ENCODE data around the gene SCAMP2. TPM values are rescaled to one million over a fixed set of nuclear protein-coding genes. Genes with fewer than 3 reads are reported as not detected.
"Not testable (repeated sequence)": the region's sequence is repeated elsewhere in the genome, so short reads cannot be mapped to it uniquely, and the experiment has no call there.

SCAMP2 gene
- polyA plus RNA-seq, 1 donor, result 104 TPM

GRCh38 chr15:74906067-74906449 lies 32.9 kb upstream of the SCAMP2 start:
- WGBS (ENCODE audit: insufficient coverage, low lambda C conversion rate), result no CpG with 5 or more reads among the region's 20 CpGs
- DNase-seq, result no peak
- H3K4me1 ChIP-seq (ENCODE audit: control insufficient read depth, insufficient read depth, low read length), result peaks cover 14% of the 10 kb centered on the region

GRCh38 chr15:74904190-74904805 lies 31.1 kb upstream of the SCAMP2 start:
- no peaks in the 10 kb centered on the region for H3K27me3 ChIP-seq (ENCODE audit: control insufficient read depth, insufficient read depth, low read length)
- no peak overlapping the region for H3K4me3 ChIP-seq (ENCODE audit: low read length)
- no peaks in the 10 kb centered on the region for H3K9me3 ChIP-seq (ENCODE audit: control insufficient read depth, low read depth, low read length)
- no CpG with 5 or more reads among the region's 7 CpGs for WGBS (ENCODE audit: insufficient coverage, low lambda C conversion rate)
- DNase-seq, result no peak
- H3K36me3 ChIP-seq (ENCODE audit: control insufficient read depth, insufficient read depth, low read length), result peaks cover 48% of the 10 kb centered on the region
- H3K4me1 ChIP-seq (ENCODE audit: control insufficient read depth, insufficient read depth, low read length), result peaks cover 11% of the 10 kb centered on the region
- no peak overlapping the region for H3K27ac ChIP-seq (ENCODE audit: low read length)

More at GRCh38 chr15:74906067-74906449, 32.9 kb upstream of the SCAMP2 start:
- Histone ChIP-seq H3K27me3 (ENCODE audit: control insufficient read depth, insufficient read depth, low read length) (no peaks in the 10 kb centered on the region), H3K27ac (ENCODE audit: low read length) (peak overlapping the region; percentile 87), H3K36me3 (ENCODE audit: control insufficient read depth, insufficient read depth, low read length) (peaks cover 32% of the 10 kb centered on the region), H3K9me3 (ENCODE audit: control insufficient read depth, low read depth, low read length) (no peaks in the 10 kb centered on the region), H3K4me3 (ENCODE audit: low read length) (peak overlapping the region; percentile 89)

- Histone ChIP-seq H3K36me3 (ENCODE audit: control insufficient read depth, insufficient read depth, low read length) (peaks cover 52% of the 10 kb centered on the region), H3K9me3 (ENCODE audit: control insufficient read depth, low read depth, low read length) (no peaks in the 10 kb centered on the region), H3K4me3 (ENCODE audit: low read length) (no peak overlapping the region), H3K27me3 (ENCODE audit: control insufficient read depth, insufficient read depth, low read length) (no peaks in the 10 kb centered on the region), H3K4me1 (ENCODE audit: control insufficient read depth, insufficient read depth, low read length) (peaks cover 11% of the 10 kb centered on the region), H3K27ac (ENCODE audit: low read length) (no peak overlapping the region)
- DNase-seq, result no peak
- whole genome bisulfite sequencing (ENCODE audit: insufficient coverage, low lambda C conversion rate), result 86% methylated on average over 1 of the region's 1 CpG
Observed at GRCh38 chr15:74903676-74904075, 30.5 kb upstream of the SCAMP2 start.

GRCh38 chr15:74902295-74903075 lies 29.3 kb upstream of the SCAMP2 start:
- Histone ChIP-seq H3K27ac (ENCODE audit: low read length) (no peak overlapping the region), H3K4me1 (ENCODE audit: control insufficient read depth, insufficient read depth, low read length) (peaks cover 9% of the 10 kb centered on the region)
- no CpG with 5 or more reads among the region's 4 CpGs for WGBS (ENCODE audit: insufficient coverage, low lambda C conversion rate)

GRCh38 chr15:74901612-74902063 lies 28.5 kb upstream of the SCAMP2 start:
- Histone ChIP-seq H3K27me3 (ENCODE audit: control insufficient read depth, insufficient read depth, low read length) (no peaks in the 10 kb centered on the region), H3K4me1 (ENCODE audit: control insufficient read depth, insufficient read depth, low read length) (peaks cover 7% of the 10 kb centered on the region), H3K4me3 (ENCODE audit: low read length) (no peak overlapping the region), H3K27ac (ENCODE audit: low read length) (no peak overlapping the region), H3K9me3 (ENCODE audit: control insufficient read depth, low read depth, low read length) (no peaks in the 10 kb centered on the region), H3K36me3 (ENCODE audit: control insufficient read depth, insufficient read depth, low read length) (peaks cover 68% of the 10 kb centered on the region)
- no CpG with 5 or more reads among the region's 5 CpGs for WGBS (ENCODE audit: insufficient coverage, low lambda C conversion rate)
- DNase-seq, result peak; percentile 43 to 69

More at GRCh38 chr15:74902295-74903075, 29.3 kb upstream of the SCAMP2 start:
- DNase-seq, result no peak
- no peaks in the 10 kb centered on the region for H3K9me3 ChIP-seq (ENCODE audit: control insufficient read depth, low read depth, low read length)
- no peak overlapping the region for H3K4me3 ChIP-seq (ENCODE audit: low read length)
- no peaks in the 10 kb centered on the region for H3K27me3 ChIP-seq (ENCODE audit: control insufficient read depth, insufficient read depth, low read length)
- H3K36me3 ChIP-seq (ENCODE audit: control insufficient read depth, insufficient read depth, low read length), result peaks cover 59% of the 10 kb centered on the region

GRCh38 chr15:74897300-74897701 lies 24.1 kb upstream of the SCAMP2 start:
- no peak for DNase-seq
- Histone ChIP-seq H3K4me1 (ENCODE audit: control insufficient read depth, insufficient read depth, low read length) (peaks cover 7% of the 10 kb centered on the region), H3K4me3 (ENCODE audit: low read length) (no peak overlapping the region), H3K36me3 (ENCODE audit: control insufficient read depth, insufficient read depth, low read length) (peaks cover 76% of the 10 kb centered on the region), H3K9me3 (ENCODE audit: control insufficient read depth, low read depth, low read length) (no peaks in the 10 kb centered on the region), H3K27me3 (ENCODE audit: control insufficient read depth, insufficient read depth, low read length) (no peaks in the 10 kb centered on the region), H3K27ac (ENCODE audit: low read length) (no peak overlapping the region)
- WGBS (ENCODE audit: insufficient coverage, low lambda C conversion rate), result no CpG with 5 or more reads among the region's 6 CpGs

- Histone ChIP-seq H3K27me3 (ENCODE audit: control insufficient read depth, insufficient read depth, low read length) (no peaks in the 10 kb centered on the region), H3K4me3 (ENCODE audit: low read length) (no peak overlapping the region), H3K27ac (ENCODE audit: low read length) (no peak overlapping the region), H3K36me3 (ENCODE audit: control insufficient read depth, insufficient read depth, low read length) (peaks cover 69% of the 10 kb centered on the region), H3K9me3 (ENCODE audit: control insufficient read depth, low read depth, low read length) (no peaks in the 10 kb centered on the region), H3K4me1 (ENCODE audit: control insufficient read depth, insufficient read depth, low read length) (peaks cover 15% of the 10 kb centered on the region)
- no peak for DNase-seq
- WGBS (ENCODE audit: insufficient coverage, low lambda C conversion rate), result no CpG with 5 or more reads among the region's 3 CpGs
Observed at GRCh38 chr15:74896316-74896715, 23.2 kb upstream of the SCAMP2 start.

GRCh38 chr15:74895830-74896229 lies 22.7 kb upstream of the SCAMP2 start:
- H3K4me3 ChIP-seq (ENCODE audit: low read length), result no peak overlapping the region
- peaks cover 19% of the 10 kb centered on the region for H3K4me1 ChIP-seq (ENCODE audit: control insufficient read depth, insufficient read depth, low read length)
- H3K9me3 ChIP-seq (ENCODE audit: control insufficient read depth, low read depth, low read length), result no peaks in the 10 kb centered on the region
- no CpG with 5 or more reads among the region's 6 CpGs for WGBS (ENCODE audit: insufficient coverage, low lambda C conversion rate)
- no peaks in the 10 kb centered on the region for H3K27me3 ChIP-seq (ENCODE audit: control insufficient read depth, insufficient read depth, low read length)
- H3K36me3 ChIP-seq (ENCODE audit: control insufficient read depth, insufficient read depth, low read length), result peaks cover 64% of the 10 kb centered on the region
- DNase-seq, result no peak
- H3K27ac ChIP-seq (ENCODE audit: low read length), result no peak overlapping the region

GRCh38 chr15:74894383-74894782 lies 21.2 kb upstream of the SCAMP2 start:
- H3K9me3 ChIP-seq (ENCODE audit: control insufficient read depth, low read depth, low read length); H3K27ac ChIP-seq (ENCODE audit: low read length); DNase-seq; H3K4me3 ChIP-seq (ENCODE audit: low read length); H3K27me3 ChIP-seq (ENCODE audit: control insufficient read depth, insufficient read depth, low read length): not testable (repeated sequence)
- Histone ChIP-seq H3K36me3 (ENCODE audit: control insufficient read depth, insufficient read depth, low read length) (peaks cover 50% of the 10 kb centered on the region), H3K4me1 (ENCODE audit: control insufficient read depth, insufficient read depth, low read length) (peaks cover 23% of the 10 kb centered on the region)
- WGBS (ENCODE audit: insufficient coverage, low lambda C conversion rate), result no CpG with 5 or more reads among the region's 7 CpGs

GRCh38 chr15:74893627-74894026 lies 20.5 kb upstream of the SCAMP2 start:
- no CpG with 5 or more reads among the region's 3 CpGs for WGBS (ENCODE audit: insufficient coverage, low lambda C conversion rate)
- Histone ChIP-seq H3K4me1 (ENCODE audit: control insufficient read depth, insufficient read depth, low read length) (peaks cover 28% of the 10 kb centered on the region), H3K4me3 (ENCODE audit: low read length) (no peak overlapping the region), H3K27ac (ENCODE audit: low read length) (no peak overlapping the region), H3K36me3 (ENCODE audit: control insufficient read depth, insufficient read depth, low read length) (peaks cover 47% of the 10 kb centered on the region), H3K9me3 (ENCODE audit: control insufficient read depth, low read depth, low read length) (no peaks in the 10 kb centered on the region), H3K27me3 (ENCODE audit: control insufficient read depth, insufficient read depth, low read length) (no peaks in the 10 kb centered on the region)
- no peak for DNase-seq

Data from large intestine (tissue), 3 donors.